Ascending aorta (tissue), 2 donors: ENCODE results near the gene CTIF. TPM values are rescaled to one million over a fixed set of nuclear protein-coding genes. Genes with fewer than 3 reads are reported as not detected.
A peak's percentile ranks its signal among the peaks of the same experiment; 100 is the strongest.
"Not testable (repeated sequence)": the region's sequence is repeated elsewhere in the genome, so short reads cannot be mapped to it uniquely, and the experiment has no call there.

ENCODE experiments used
- DNase-seq, 2 donors: peaks; one replicate each; pipeline ENCODE4 v3.0.0-alpha.2; 2019; ENCODE audit warnings: low spot score in 2 of 2
- H3K27ac ChIP-seq, 2 donors: fragments of 200-600 bp; sonication (generic); one replicate each; pipeline ENCODE4 v1.5.1; 2016 to 2017; ENCODE audit warnings: mild to moderate bottlenecking in 1 of 2
- H3K27me3 ChIP-seq: fragments of 200-600 bp; sonication (generic); one replicate; pipeline ENCODE4 v1.5.1; 2017
- H3K36me3 ChIP-seq, 2 donors: fragments of 200-600 bp; sonication (generic); one replicate each; pipeline ENCODE4 v1.5.1; 2016
- H3K4me1 ChIP-seq, 2 donors: fragments of 200-600 bp; sonication (generic); one replicate each; pipeline ENCODE4 v1.5.1; 2016 to 2017; ENCODE audit warnings: mild to moderate bottlenecking in 1 of 2
- H3K4me3 ChIP-seq, 2 donors: fragments of 200-600 bp; sonication (generic); one replicate each; pipeline ENCODE4 v1.5.1; 2016 to 2017; ENCODE audit warnings: mild to moderate bottlenecking in 1 of 2
- H3K9me3 ChIP-seq, 2 donors: fragments of 200-600 bp; sonication (generic); one replicate each; pipeline ENCODE4 v1.5.1; 2016
- CTCF ChIP-seq, 3 experiments: fragments of 200-600 bp in 2 of 3; fragments of 450-650 bp in 1 of 3; sonication (generic) in 2 of 3; IDR thresholded peaks; one replicate each; pipeline ENCODE4 v1.5.1; 2016 to 2019; ENCODE audit warnings: antibody characterized with exemption in 3 of 3, mild to moderate bottlenecking in 1 of 3, moderate library complexity in 1 of 3
- intact Hi-C: fragments of 100-400 bp; cut with DNase I; formaldehyde crosslinking; loops from one replicate; pipeline ENCODE4 v1.15.1; 2023
- total RNA-seq: library from RNA; depleted of rRNA; stranded (reverse); fragments of >200 nt; gene quantifications from one replicate; pipeline ENCODE4 v1.1.0, GENCODE V29; 2016

The CTIF gene
- total RNA-seq, 1 donor from 2014 or later = 55.3 TPM

GRCh38 chr18:48867978-48868377, 329.1 kb downstream of the CTIF start:
- intact Hi-C loops = no loop called here
- Histone ChIP-seq H3K4me1 (peaks cover 2 to 19% of the 10 kb centered on the region in 2 donors), H3K27me3 (no peaks in the 10 kb centered on the region), H3K36me3 (no peaks in the 10 kb centered on the region), H3K9me3 (no peaks in the 10 kb centered on the region), H3K27ac (no peak overlapping the region), H3K4me3 (no peak overlapping the region)
- DNase-seq = no peak
- no peak for TF ChIP-seq CTCF (IDR thresholded peaks at IDR 0.05)

- peaks cover 5 to 25% of the 10 kb centered on the region in 2 donors for H3K4me1 ChIP-seq
- no peaks in the 10 kb centered on the region for H3K27me3 ChIP-seq
- intact Hi-C loops = no loop called here
- H3K36me3 ChIP-seq = no peaks in the 10 kb centered on the region
- DNase-seq = no peak
- no peaks in the 10 kb centered on the region for H3K9me3 ChIP-seq
- H3K4me3 ChIP-seq = no peak overlapping the region
- TF ChIP-seq CTCF (IDR thresholded peaks at IDR 0.05) = no peak
- H3K27ac ChIP-seq = peak overlapping the region in 1 of 2 donors; percentile 7
Measured at GRCh38 chr18:48868468-48869466, 329.9 kb downstream of the CTIF start.

GRCh38 chr18:48869591-48869990, 330.8 kb downstream of the CTIF start:
- intact Hi-C loops = no loop called here
- no peaks in the 10 kb centered on the region for H3K27me3 ChIP-seq
- H3K36me3 ChIP-seq = no peaks in the 10 kb centered on the region
- TF ChIP-seq CTCF (IDR thresholded peaks at IDR 0.05) = no peak
- no peak for DNase-seq
- H3K9me3 ChIP-seq = no peaks in the 10 kb centered on the region
- no peak overlapping the region for H3K4me3 ChIP-seq
- no peak overlapping the region for H3K27ac ChIP-seq
- H3K4me1 ChIP-seq = peaks cover 9 to 33% of the 10 kb centered on the region in 2 donors

GRCh38 chr18:48870926-48871325, 332.1 kb downstream of the CTIF start:
- H3K27ac ChIP-seq, H3K36me3 ChIP-seq, DNase-seq, H3K27me3 ChIP-seq, H3K4me3 ChIP-seq, H3K9me3 ChIP-seq: not testable (repeated sequence)
- intact Hi-C loops = loop anchor here (5.0 to 10.0 kb wide), 3 partner anchors 69 to 336 kb away; partner anchors contain the start of gene CTIF
- peaks cover 12 to 41% of the 10 kb centered on the region in 2 donors for H3K4me1 ChIP-seq

GRCh38 chr18:48871391-48872166, 332.7 kb downstream of the CTIF start:
- no peaks in the 10 kb centered on the region for H3K9me3 ChIP-seq
- TF ChIP-seq CTCF (IDR thresholded peaks at IDR 0.05) = no peak
- no peak overlapping the region for H3K4me3 ChIP-seq
- H3K27ac ChIP-seq = peak overlapping the region; percentile 14 to 90
- no peaks in the 10 kb centered on the region for H3K27me3 ChIP-seq
- no peaks in the 10 kb centered on the region for H3K36me3 ChIP-seq
- H3K4me1 ChIP-seq = peaks cover 12 to 40% of the 10 kb centered on the region in 2 donors
- intact Hi-C loops = loop anchor here (2.0 to 10.0 kb wide), 5 partner anchors 31 to 337 kb away; partner anchors contain the start of gene CTIF
- no peak for DNase-seq
